Activated CD4-positive, alpha-beta T cell treated with anti-CD3 and anti-CD28 coated beads, Interleukin-2, amount 50 U/mL, for 48 hours (primary cell): ENCODE results near the gene GAS6.
A peak's percentile ranks its signal among the peaks of the same experiment; 100 is the strongest.

Source experiments
- DNase-seq, 2 experiments: peaks; one replicate each; pipeline ENCODE4 v3.0.0-alpha.2; 2020

The GAS6 gene

DNA sequence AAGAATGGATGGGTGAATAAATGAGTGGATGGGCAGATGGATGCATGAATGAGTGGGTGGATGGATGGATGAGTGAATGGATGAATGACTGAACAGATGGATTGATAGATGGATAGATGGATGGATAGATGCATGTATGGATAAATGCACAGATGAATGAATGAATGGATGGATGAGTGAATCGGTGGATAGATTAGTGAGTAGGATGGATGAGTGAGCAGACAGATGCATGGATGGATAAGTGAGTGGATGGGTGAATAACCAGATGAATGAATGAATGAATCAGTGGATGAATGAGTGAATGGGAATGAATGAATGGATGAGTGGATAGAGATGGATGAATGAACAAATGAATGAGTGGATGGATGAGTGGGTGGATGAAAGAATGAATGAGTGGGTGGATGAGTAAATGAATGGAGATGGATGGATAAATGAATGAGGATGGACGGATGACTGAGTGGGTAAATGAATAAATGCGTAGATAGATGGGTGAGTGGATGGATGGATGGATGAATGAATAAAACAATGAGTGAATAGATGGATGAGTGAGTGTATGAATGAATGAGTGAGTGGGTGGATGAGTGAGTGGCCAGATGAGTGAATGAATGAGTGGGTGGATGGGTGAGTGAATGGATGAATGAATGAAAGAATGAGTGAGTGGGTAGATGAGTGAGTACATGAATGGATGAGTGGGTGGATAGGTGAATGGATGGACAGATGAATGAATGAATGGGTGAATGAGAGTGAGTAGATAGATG lies 13.0 kb downstream of the GAS6 start:
- DNase-seq = no peak

DNA sequence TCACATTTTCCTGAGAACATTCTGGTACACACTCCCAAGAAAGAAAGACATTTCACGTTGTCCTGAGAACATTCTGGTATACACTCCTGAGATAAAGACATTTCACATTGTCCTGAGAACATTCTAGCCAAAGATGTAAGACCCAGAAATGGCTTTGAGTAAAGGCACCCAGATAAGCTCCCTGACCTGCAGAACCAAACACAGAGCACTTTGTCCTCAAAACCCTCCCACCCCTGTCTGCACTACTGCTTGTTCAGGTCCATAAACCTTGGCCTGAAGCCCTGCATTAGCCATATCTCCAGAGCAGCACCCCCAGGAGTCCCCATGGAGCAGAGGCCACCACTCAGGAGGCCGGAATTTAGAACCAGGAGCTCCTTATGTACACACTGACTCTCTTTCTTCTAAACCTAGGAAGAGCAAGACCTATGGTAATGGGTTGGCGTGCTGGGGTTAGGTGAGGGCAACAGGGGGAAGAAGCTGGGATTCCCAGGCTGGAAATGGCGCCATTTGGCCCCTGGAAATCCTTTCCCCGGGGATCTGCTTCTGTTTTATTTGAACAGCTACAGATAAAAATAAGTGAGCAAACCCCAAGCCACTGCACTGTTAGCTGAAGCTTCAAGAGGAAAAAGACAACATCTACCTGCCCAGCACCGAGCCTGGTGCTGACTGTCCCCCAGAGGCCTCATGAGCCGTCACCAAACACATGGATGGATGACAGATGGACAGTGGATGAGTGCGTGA lies 13.7 kb downstream of the GAS6 start:
- no peak for DNase-seq

DNA sequence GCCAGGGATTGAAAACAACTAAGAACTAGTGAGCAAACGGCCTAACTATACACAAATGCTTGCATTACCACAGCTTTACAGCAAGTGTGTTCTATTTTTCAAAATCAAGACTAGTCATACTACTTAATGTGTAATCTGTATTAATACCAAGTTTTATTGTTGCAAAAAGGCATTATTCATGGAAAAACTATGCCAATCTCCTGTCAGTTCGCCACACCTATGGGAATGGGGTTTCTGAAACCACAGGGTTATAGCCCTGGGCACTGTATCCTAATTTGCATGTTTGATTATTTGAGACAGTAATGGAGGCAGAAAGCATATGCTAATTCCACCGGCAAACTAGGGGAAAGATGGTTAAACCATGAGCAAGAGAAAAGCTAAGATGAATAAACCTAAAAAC lies 14.3 kb downstream of the GAS6 start:
- DNase-seq = no peak

DNA sequence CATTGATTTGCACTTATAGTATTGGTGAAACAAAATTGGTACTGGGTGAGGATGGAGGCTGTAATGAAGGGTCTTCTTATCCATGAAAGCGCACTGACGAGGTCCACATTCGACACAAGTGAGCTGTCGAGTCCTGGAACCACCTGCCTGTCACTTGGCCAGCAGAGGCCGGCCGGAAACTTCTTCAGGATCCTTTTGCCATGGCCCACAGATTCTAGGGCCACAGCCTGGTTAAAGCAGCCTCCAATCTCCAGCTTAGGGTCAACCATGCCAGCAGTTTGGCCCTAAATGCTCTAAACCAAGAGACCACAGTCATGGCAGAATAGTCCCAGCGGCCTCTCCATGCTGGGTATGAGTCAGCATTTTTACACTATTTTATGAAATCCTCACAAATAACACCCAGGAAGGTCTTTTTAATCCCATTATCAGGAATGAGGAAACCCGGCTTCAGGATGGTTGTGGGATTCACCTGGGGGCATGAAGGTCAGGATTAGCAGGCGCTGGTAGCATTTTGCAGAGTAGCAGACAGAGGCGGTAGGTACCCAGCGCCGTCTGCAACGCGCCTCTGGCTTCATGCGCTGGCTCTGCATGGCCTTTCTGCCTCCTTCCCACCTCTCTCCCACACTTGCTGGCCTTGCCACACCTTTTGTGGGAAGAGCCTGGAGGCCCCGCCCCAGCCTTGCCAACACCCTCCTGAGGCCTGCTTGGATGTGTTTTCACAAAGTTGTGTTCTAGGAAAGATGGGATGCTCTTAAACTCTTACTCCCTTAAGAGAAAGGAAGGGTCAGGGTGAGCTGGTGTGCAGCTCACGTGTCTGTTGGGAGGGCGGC lies 15.2 kb downstream of the GAS6 start:
- no peak for DNase-seq

DNA sequence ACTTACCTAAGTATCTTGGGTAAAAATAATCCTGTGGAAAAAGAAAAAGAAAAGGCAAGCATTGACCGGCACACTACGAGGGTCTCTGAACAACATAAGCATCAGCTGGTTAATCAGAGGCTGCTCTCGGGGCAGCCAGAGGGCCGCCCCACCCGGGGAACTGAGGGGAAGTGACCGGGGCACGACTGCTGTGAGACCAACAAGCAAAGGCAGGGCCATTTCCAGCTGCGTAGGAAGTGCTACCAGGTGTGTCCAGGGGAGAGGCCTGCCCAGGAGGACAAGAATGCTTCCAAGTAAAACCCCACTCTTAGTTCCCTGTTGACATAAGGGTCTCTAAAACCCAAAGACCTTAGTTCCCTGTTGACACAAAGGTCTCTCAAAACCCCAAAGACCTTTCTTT lies 15.9 kb downstream of the GAS6 start:
- DNase-seq = no peak

DNA sequence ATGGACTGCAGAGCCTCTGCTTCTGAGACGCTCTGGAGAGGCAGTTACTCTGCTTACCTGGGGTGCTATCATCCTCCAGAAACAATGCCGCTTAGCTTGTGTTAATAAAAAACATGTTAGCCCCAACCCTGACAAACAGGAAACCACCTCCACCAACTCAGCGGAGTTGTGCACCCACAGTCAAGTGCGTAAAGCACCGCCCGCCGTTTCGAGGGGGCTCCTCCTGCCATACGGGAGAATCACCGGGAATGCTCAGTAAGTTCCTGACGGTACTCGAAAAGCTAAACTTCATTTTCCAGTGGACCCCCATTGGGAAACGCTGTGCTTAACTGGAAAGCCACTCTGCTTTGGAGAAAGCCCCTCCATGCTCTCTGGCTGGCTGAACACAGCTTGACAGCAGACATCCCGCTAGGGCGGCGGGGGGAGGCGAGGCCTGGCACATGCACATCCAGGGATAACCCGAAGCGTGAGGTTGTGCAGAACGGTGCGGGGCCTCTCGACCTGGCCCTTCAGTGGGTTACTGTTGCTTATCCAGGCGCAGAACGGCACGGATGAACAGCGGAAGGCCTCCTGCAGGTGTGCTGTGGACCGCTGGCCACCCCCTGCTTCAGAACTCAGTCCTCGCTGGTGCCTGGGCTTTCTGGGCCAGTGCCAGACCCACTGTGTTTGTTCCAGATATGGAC lies 17.1 kb downstream of the GAS6 start:
- peak in 1 of 2 experiments; percentile 10 for DNase-seq

DNA sequence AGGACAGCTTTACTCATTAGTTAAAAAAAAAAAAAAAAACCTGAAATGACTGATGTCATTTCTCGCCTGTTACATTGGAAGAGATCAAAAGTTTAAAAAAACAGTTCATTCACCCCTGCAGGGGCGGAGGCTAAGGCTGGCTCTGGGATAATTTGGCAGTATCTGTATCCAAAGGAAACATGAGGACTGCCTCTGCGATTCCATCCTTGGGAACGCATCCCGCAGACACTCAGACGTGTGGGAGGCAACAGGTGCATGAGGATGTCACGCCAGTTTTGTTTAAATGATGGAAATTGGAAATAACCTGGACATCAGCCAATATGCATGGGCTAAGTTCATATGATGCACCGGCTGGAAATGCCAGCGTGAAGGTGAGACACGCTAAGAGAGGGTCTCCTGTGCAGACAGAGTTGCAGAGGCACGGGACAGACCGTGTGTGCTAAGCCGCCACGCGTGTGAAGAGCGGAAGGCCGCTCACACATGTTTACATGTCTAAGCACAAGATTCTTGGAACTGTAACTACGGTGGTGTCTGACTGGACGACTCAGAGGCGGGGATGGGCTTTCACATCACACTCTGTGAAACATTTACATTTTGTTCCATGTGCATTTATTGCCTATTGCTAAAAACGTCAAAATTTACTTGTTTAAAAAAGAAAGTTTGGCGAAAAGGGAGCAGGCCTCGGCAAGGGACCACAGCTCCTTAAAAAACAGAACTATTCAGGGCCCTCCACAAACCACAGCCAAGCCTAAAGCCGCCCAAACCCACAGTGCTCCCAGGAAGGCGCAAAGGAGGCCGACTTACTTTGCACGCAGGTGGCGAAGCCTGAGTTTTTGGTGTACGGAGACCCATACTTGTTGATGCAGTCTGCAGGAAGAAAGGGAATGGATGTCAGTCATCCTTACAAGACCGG lies 17.9 kb downstream of the GAS6 start:
- peak in 1 of 2 experiments; percentile 6 for DNase-seq

DNA sequence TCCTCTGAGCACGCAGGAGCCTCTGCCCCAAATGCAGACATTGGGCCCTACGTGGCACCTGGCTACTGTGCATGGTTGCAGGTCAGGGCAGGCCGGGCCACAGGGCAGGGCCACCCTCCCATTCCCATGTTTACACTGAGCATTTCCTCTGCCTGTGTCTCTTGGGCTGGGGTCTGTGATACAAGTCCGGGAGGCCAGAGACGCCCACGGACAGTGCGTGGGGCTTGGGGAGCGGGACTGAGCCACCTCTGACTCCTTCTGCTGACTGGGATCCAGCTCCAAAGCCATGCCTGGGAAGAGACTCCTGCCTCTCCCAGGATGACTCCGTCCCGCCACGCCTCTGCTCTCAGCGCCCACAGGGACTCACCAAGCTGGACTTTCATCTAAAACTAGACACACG lies 18.8 kb downstream of the GAS6 start:
- DNase-seq = no peak

DNA sequence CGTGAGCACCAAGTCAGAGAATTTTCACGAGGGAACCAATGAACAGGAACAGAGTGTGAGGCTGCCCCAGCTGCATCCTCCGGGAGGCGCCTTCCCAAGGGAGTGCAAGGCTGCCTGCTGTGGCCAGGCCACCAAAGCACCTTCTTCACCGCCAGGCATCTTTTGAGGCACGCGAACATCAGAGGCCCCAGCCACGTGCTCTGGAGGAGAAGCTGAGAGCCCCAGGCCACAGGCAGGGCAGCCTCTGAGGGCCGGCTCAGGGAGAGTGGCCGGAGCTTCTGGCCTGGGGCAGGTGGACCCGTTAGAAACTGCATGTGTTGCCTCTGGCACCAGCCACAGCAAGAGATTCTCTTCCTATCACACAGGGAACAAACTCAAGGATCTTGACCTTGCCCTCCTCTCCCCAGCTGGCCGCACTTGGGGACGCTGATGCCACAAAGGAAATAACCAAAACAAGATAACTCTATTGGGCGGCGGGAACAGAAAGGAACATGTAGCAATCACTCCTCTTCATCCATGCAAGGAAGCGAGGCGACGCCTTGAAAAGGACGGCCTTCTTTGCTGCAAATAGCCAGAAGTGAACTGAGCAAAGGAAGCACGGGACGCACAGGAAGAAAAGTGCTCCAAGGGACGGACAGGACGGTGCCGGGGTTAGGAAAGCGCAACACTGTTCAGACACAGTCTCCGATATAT lies 19.9 kb downstream of the GAS6 start:
- DNase-seq = no peak

DNA sequence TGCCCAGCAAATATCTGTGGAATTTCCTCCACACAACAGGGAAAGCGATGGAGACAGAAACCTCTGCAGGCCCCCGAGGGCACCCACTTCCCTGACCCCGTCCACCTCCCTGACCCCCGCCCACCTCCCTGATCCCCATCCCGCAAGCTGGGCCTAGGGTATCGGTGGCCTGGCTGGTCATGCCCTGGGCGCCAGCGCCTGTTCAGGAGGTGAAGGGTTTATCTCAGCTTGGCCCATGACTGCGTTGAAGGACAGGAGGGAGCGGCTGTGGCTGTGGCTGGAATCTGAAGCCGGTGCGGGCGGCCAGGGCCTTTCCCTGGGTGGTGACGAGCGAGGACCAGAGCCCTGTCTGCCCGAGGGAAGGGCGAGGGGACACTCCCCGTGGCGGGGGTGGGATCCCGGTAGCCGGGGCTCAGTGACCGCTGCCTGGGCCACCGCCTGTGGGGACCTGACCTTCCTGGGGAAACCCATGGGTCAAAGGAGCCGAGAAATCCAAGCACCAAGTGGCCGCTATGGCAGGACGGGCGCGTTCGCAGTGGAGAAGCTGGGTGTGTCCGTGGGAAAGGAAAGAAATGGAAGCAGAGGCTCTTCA lies 20.7 kb downstream of the GAS6 start:
- no peak for DNase-seq

DNA sequence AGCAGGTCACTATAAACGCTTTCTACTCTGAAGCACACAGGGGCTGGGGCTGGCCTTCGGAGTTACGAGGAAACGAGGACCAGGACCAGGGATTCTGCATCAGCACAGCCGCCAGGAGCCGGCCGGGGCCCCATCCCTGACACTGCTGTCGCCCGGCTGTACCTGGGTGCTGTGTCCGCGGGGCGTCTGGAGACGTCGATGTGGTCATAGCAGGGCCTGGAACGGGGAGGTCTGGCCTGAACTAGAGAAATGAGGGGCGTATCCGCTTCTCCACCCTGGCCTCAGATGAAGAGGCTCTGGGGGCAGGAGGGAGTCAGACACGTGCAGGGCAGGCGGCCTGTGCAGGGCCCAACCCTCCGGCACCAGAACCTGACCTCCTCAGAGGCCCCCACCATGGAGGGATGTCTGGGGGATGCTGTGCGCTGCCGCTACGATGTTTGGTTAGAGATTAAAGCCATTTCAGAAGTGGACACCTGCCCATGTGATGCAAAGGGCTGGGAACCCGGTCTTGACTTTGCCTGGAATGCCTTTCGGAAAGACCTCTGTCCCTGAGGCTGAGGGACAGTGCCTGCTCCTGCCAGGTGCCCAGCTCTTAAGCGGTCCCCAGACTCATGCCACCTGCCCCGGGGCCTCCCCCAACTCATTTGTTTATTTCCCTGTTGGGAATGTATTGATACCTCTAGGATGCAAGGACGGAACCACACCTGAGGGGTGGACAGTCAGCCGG lies 21.4 kb downstream of the GAS6 start:
- no peak for DNase-seq

DNA sequence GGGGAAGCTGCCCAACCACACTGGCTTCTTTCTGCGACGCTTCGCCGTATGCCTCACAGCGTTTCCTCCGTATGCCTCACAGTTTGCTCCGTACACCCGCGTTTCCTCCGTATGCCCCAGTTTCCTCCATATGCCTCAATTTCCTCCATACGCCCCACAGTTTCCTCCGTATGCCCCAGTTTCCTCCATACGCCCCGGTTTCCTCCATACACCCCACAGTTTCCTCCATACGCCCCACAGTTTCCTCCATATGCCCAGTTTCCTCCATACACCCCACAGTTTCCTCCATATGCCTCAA lies 22.6 kb downstream of the GAS6 start:
- DNase-seq = no peak

DNA sequence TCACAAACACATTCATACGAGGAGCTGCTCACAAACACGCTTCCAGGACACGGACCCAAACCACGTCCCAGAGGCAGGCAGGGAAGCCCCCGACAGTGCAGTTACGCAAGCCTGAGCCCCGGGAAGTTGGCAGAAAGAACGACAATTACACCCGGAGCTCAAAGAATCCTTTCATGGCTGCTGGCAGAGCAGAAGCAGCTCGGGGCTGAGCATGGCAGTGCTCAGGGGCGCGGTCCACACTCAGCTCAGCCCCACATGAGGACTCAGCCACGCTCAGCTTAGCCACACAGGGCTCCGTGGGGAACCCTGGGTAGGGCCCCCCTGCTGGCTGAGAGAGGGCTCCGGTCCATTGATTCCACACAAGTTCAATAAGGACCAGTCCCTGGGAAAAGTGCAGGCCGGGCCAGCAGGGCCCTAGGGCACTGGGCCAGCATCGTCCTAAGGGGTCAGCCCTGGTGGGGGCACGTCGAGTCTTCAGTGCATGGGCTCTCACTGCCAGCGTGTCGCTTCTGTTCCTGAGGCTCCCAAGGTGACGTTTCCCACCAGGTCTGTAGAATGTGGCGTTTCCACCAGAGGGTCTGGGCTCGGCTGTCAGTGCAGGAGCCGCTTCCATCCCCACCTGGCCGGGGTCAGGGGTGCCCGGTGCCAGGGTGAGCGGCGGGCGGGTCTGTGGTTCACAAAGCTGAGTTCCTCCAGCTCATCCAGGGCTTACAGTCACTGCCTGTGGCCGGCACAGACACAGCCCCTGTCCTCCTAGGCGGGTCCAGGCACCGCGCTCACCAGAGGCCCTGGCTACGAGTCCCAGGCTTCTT lies 23.1 kb downstream of the GAS6 start:
- no peak for DNase-seq

DNA sequence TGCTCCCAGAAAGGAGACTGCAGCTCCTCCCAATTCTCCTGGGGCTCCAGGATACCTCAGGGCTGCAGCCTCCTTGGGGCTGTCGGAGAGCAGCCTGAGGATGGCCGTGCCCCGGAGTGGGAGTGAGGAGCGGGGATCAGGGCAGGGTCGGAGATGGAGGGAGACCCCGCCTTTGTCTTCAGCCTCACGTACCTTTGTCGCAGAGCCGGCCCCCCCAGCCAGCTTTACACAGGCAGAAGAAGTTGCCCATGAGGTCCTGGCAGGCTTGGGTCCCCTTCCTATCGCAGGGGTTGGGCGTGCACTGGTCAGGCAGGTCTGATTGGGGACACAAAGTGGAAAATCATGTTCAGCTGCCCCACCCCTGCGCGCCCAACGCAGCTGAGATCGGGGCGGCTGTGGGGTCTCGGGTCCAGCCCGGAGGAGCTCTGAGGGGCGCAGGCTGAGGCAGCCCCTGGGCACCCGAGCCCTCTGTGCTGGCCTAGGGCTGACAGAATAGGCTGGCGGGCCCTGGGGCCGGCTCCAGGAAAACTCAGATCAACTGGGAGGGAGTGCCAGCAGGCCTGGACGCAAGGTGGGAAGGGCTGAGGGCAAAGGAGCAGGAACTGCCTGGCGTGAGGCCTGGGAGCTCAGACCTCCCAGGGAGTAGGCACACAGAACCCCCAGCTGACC lies 24.2 kb downstream of the GAS6 start:
- no peak for DNase-seq

DNA sequence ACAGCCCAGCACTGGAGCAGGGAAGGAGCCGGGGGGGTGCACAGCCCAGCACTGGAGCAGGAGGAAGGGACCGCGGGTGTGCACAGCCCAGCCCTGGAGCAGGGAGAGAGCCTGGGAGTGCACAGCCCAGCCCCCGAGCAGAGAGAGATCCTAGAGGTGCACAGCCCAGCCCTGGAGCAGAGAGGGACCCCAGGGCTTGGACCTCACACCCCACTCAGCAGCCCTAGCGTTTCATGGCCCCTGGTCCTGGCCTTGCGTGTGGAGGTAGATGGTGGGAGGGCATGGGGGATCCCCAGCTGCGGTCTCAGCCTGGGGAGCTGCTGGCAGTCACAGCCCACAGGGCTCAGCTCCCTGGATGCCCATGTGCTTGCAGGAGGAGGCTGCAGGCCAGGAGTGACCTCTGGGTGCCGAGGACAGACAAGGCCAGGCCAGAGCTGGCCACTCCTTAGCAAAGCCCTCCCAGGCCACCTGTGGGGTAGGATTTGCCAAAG lies 25.1 kb downstream of the GAS6 start:
- no peak for DNase-seq

DNA sequence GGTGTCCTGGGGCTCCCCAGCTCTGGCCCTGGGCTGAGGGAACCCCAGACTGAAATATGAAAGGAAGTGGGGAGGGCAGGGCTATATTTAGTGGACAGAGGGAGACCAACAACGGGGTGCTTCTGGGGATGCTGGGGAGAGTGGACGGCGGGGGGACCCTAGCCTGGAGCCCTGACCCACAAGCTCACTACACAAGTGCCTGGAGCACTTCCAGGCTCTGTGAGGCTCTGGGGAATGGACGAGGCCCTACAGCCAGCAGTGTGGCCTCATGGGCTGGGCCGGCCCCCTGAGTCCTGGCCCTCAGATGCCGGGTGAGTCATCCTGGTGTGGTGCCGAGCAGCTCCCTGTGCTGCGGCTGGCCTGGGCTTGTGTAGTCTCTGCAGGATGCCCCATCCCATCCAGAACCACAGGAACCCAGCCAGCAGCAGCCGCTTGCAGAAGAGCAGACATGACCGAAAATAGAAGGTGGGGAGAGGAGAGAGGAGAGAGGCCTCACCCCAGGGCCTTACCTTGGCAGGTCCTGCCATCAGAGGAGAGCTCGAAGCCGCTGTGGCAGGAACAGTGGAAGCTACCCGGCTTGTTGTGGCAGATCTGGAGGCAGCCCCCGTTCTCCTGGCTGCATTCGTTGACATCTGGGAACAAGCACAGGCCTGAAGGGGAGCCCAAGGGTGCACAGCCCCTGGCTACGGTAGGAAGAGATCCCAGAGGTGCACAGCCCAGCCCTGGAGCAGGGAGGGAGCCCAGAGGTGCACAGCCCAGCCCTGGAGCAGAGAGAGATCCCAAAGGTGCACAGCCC lies 26.1 kb downstream of the GAS6 start:
- no peak for DNase-seq

DNA sequence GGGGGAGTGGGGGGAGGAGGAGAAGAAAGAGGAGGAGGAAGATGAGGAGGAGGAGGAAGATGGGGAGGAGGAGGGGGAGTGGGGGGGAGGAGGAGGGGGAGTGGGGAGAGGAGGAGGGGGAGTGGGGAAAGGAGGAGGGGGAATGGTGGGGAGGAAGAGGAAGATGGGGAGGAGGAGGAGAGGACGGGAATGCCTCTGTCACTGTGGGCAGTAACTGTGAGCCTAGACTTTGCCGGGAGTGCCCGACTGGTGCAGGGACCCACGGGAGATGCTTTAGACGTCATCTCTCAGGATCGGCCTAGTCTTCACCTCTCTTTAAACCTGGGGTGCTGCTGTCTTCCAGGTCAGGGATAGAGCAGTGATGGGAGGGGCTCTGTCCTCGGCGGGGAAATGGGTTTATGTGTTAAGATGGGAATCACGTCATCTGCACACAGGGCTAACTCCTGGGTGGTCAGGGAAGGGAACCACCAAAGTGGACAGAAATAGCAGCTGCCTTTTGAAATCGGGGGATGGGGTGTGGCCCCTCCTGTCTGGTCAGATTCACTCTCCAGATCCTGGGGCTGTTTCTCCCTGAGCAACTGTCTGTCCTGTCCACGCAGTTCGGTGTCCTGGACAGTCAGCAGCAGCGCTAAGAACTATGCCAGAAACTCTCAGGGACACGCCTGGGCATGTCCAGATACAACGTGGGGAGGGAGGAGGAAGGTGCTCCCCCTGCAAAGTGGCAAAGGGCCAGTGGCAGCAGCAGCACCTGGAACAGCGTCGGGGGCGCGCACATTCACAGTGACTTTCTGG lies 26.9 kb downstream of the GAS6 start:
- no peak for DNase-seq
